ENCODE results near the gene DGKE. TPM values are rescaled to one million over a fixed set of nuclear protein-coding genes. Genes with fewer than 3 reads are reported as not detected.

DGKE gene
- 9.1 and 9.8 TPM in 2 replicates for total RNA-seq (2014; rRNA removed; shearing (Covaris generic))
- 13.7 and 17.9 TPM in 2 replicates for polyA plus RNA-seq (2014; cell fraction: nucleus; rRNA removed)

DNA sequence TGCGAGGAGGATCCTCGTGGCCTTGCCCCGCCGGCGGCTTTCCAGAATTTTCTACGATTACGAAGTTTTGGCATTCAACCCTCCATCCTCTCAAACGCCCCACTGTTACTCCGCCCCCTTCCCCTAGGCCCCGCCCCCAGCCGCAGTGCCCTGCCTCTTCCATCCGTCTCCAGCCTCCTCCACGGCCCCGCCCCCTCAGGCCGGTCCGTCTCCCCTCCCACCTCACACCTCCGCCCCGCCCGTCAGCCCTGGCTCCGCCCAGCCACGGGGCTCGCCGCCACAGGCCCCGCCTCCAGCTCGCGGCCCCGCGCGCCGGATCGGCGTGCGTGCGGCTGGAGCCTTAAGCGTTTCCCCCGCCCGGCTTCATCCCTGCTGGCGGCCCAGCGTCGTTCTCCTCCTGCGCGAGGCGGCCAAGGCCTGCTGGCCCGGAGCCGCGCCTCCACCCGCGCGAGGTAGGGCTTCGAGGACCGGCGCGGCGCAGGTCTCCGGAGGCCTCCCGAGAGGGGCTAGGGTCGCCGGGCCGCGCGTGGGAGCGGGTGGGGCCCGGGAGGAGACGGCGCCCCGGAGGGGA, at the start of gene DGKE, which contains the start of gene C17orf67:
Gene DGKE, plus strand, starts transcription at position 343 of the 571 bp plus-strand sequence. CDS start 645 bp downstream, outside the sequence.
Gene C17orf67, minus strand, starts transcription at position 112 of the 571 bp plus-strand sequence. CDS start 18,110 bp downstream, outside the sequence.
- DNase-seq (ENCODE audit: extremely low read depth, low read depth): peak; percentile 96

DNA sequence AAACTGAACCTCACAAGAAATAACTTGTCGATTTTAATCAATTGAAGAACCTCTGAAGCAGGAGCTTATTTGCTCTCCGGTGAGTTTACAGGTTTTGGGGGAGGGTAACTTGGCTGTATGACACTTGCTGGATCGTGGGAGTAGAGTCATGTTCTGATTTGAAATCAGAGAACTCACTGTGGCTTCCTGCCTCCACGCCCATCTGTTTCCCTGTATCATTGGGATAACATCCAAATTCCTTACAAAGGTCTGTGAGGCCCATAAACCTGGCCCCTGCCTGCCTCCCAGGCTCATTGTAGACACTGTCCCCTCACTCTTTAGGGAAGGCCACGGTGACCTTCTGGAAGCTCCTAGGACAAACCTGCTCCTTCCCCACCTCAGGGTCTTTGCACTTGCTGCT, 48.5 kb upstream of the DGKE start:
- DNase-seq (ENCODE audit: extremely low read depth, low read depth): no peak

DNA sequence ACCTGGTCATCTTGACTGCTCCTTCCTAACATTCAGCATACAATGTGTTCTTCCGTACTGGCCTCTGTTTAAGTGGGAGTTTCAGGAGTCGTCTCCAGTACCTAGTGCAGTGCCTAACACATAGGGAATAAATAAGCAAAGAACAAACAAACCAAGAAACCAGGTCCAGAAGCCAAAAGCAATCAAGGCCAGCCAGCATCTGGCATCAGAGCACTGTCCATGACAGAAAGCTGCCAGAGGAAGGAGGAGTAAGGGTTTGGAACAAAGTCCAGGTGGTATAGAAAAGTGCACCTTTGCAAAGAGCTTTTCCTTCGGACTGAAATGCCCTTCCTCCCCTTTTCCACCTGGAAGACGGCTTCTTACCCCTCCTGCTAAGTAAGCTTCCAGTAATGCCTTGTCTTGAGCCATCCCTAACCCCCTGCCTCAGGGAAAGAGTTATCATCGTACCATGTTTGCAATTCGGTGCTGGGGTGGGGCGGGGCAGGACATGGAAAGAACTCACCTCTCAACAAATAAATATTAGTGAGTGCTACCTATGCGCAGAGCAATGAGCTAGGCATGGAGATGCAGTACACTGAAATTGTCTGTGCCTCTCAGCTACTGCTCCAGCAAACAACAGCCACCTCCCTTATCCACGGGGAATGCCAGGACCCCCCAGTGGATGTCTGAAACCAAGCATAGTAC, 47.8 kb upstream of the DGKE start:
- no peak for DNase-seq (ENCODE audit: extremely low read depth, low read depth)

DNA sequence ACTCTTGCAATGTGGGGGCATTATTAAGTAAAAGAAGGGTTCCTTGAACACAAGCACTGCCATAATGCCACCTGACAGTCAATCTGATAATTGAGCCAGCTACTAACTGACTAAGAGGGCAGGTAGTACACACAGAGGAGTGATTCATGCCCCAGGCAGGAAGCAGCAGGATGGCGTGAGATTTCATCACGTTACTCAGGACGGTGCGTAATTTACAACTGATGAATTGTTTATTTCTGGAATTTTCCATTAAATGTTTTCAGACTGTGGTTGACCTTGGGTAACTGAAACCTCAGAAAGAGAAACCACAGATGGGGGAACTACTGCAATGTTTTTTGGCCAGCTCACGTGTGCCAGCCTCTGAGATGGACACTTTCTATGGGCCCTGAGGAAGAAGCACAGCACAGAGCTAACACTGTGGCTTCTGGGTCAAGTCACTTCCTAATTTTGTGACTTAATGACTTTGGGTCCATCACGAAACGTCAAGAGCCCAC, 46.9 kb upstream of the DGKE start:
- DNase-seq (ENCODE audit: extremely low read depth, low read depth): peak; percentile 88

DNA sequence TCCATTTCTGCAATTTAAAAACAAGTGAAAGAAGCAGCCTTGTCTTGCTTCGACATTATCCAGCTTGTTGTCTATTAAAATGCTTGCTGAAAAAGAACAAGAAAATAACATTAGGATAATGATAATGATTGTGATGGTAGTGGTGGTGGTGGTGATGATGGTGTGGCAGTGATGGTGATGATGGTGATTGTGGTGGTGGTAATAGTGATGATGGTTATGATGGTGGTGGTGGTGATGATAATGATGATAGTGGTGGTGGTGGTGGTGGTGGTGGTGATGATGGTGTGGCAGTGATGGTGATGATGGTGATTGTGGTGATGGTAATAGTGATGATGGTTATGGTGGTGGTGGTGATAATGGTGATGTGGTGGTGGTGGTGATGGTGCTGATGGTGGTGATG, 41.7 kb upstream of the DGKE start:
- DNase-seq (ENCODE audit: extremely low read depth, low read depth): no peak

DNA sequence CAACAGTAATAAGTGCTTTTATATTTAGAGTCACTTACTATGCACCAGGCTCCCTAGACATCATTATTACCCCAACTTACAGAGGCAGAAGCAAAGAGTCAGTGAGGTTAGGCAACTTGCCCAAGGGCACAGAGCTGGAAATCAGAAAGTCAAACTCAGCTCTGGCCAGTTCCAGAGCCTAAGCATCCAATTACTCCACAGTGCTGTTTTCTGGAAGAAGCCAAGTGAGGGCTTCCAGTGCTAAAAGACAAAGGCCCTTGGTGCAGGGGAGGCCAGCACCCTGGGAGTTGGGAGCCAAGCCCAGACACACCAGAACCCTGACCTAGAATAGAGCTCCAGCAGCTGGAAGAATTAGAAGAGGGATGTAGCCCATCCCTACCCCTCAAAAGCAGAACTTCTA, 40.4 kb upstream of the DGKE start:
- no peak for DNase-seq (ENCODE audit: extremely low read depth, low read depth)

DNA sequence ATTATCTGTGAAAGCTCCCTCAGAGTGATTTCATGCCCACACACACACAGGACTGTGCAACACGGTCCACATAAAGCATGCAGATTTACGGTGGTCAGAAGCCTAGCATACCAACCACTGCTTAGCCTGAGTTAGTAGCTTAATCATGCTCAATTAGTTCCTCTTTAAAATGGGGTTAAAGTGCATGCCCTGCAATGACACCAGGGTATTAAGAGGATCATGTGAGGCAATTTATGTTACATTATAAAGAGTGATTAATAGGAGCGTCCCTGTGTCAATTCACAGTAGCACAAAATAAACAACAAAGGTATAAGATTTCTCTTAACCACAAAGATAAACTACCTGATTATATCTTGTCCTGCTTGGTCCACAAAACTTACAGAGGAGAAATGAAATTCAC, 40.0 kb upstream of the DGKE start:
- DNase-seq (ENCODE audit: extremely low read depth, low read depth): no peak

DNA sequence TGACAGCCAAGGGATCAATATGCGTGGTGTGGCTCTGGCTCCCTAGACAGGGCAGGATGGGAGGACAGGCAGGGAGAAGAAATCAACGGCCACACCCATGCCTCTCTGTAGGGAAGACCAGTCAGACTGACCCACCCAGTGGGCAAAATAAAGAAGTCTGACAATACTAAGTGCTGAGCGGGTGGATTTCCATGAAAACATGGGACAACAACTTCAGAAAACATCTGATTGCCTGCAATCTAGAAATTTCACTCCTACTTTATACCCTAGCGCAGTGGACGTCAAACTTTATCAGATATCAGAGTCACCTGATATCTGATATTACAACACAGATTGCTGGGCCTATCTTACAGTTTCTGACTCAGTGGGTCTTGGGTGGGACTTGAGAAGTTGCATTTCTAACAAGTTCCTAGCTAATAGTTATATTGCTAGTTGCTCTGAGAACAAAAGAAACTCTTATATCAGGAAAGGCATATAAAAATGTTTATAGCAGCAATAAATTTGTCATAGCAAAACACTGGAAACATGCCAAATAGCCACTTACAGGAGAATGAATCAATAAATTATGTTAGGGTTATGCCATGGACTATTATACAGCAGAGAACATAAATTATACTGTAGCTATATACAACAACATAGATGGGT, 38.6 kb upstream of the DGKE start:
- DNase-seq (ENCODE audit: extremely low read depth, low read depth): no peak

DNA sequence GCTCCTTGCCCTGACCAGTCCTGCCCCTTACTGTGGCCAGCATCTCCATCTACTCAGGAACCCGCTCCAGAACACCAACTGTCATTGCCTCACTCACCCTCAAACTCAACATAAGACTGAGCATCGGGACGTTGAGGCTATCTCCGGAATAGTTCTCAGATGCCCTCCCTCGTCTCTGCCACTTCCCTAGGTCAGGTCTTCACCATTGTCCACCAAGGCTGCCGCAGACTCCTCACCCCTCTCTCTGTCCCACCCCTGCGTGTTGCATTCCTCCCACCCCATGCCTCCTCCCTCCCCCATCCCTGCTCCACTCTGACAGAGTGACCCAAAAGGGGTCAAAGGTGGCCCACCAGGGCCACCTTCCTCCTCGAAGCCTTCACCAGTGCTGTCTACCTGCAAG, 37.4 kb upstream of the DGKE start:
- no peak for DNase-seq (ENCODE audit: extremely low read depth, low read depth)

DNA sequence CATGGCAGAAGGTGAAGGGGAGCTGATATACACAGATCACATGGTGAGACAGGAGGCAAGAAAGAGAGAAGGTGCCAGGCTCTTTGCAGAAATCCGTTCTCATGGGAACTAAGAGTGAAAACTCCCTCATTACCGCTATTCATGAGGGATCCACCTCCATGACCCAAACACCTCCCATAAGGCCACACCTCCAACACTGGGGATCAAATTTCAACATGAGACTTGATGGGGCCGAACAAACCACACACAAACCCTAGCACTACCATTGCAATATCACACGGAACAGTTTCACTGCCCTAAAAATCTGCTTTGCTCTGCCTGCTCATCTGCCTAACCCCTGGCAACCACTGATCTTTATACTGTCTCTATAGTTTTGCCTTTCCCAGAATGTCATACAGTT, 35.0 kb upstream of the DGKE start:
- DNase-seq (ENCODE audit: extremely low read depth, low read depth): no peak

DNA sequence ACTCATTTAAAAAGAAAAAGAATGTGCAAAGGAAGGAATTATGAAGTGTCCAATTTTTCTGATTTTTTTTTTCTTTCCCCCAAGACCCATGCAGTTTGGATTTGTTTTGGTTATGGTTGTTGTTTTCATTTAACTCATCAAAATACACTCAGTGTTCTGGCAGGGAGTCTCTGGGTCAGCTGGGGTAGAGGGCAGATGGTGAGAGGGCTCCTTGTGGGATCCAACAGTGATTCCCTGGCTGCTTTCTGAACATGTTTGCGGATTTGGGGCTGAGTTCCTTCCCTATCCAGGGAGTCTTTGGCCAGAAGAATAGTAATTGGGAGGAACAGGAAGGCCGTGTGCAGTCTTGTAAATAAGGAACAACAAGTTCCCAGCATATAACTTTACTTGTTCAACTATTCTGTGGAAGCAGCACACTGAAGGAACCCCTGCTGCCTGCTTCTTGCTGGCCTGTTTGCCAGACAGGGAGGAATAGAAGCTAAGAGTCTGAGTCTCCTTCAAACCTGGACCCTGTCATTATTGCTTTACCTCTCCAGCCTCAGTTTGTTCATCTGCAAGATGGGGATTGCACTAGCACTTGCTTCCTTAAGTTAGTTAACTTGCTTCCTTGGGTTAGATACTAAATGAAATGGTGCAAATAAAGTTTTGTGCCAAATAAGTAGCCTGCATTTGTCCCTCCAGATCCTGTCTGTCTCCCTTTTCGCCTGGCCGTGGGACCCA, 32.3 kb upstream of the DGKE start:
- DNase-seq (ENCODE audit: extremely low read depth, low read depth): no peak

DNA sequence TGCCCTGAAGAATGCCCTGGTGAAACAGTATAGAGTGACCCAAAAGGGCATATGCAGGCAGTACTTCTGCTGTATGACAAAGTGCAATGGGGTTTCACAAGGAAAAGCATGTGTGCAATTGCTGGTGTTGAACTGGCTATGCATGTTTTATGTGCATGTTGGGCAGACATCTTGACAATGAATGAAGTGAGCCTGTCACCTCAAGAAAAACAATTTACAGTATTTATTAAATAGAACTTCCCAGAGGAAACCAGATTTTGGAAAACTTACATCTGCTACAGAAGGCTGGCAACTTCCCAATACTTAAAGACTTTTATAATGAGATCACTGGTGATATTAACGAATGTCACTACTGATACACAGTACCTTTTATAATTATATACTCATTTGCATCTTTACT, 30.9 kb upstream of the DGKE start:
- no peak for DNase-seq (ENCODE audit: extremely low read depth, low read depth)

DNA sequence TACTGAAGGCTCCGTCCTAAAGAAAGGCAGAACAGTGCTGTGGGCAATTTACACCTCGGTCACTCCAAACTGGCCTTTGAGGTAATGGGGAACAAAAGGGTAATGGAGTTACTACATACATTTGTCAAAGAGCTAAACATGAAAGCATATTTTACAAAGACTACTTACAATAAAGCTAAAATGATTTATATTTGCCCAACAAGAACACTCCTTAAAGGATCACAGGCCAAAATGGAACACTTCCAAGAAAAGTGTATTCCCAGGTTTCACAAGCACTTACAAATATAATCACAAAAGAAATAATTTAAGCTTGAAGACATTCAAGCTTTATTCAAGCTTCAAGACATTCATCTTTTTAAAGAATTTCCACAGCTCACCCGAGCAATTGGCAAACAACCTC, 29.5 kb upstream of the DGKE start:
- DNase-seq (ENCODE audit: extremely low read depth, low read depth): no peak

DNA sequence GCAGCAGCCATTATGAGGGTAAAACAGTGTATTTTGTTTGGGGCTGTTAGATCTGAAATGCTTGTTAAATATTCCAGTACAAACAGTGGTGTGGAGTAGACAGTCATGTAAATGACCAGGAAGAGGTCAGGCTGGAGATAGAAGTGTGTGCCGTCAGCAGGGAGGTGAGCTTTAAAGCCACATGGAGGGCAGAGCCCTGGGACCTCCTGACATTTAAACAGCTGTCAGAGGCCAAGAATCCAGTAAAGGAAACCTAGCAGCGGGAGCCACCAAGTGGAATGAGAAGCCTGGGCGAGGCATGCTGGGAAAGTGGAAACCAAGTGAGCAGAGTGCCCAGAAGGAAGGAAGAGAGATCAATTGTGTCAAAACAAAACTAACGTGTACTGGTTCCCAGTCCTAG, 27.0 kb upstream of the DGKE start:
- DNase-seq (ENCODE audit: extremely low read depth, low read depth): no peak

DNA sequence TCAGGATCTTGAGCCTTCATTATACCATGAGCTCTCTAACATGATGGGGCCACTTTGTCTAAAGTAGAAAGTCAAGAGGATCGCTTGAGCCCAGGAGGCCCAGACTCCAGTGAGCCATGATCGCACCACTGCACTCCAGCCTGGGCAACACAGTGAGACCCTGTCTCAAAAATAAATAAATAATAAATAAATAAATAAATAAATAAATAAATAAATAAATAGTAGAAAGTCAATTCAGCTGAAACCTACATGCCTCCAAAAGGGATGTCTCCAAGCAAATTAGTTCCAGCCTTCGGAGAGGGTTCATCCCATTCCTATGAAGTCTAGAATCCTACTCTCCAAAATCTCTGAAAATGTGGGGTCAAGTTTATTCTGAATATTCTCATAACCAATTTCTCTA, 26.2 kb upstream of the DGKE start:
- DNase-seq (ENCODE audit: extremely low read depth, low read depth): no peak

DNA sequence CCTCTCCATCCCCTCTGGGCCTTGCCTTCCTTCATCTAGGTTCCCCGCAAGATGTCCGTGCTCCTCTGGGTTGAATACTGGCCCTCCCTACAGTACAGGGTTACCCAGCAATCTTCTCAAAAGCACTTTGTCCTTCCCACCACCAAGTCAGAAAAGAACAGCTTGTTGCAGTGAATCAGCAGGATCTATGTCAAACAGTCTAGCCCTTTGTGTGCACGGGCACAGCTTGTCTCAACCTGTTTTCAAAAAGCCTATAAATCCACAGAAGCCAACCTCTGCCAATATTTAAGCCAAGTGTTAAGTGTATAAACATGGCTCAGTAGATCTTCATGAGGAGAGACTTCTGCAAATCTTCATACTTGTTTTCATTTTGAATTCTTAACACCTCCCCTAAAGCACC, 25.4 kb upstream of the DGKE start:
- DNase-seq (ENCODE audit: extremely low read depth, low read depth): no peak

DNA sequence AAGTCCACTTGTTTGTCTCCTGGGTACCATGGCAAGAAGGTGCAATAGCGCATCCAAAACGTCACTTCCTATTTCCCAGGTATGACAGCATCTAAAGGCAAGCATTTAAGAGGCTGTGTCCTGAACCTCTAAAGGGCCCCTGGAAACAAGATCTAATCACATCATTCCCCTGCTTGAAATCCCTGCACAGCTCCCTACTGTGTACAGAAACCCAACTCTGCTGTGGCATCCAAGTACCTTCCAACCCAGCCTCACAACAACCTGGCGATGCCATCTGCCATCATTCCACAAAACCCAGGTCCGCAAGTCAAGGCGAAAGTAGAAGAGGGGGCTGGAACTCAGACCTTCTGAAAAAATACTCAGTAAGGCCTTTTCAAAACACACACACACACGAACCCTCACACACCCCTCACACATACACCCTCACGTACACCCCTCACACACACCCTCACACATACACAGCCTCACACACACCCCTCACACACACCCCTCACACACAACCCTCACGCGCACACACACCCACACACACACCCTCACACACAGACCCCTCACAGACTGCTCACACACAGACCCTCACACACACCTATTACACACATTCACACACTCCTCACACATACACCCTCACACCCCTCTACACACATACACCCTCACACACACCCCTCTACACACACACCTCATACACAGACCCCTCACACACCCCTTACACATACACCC, 24.7 kb upstream of the DGKE start:
- DNase-seq (ENCODE audit: extremely low read depth, low read depth): no peak

DNA sequence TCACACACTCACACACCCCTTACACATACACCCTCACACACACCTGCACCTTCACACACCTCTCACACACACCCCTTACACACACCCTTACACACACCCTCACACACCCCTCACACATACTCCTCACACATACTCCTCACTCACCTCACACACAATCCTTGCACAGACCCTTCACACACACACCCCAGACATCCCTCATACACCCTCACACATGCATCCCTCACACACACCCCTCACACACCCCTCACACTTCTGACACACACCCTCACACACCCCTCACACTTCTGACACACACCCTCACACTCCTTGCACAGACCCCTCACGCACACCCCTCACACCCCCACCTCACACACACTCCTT, 24.2 kb upstream of the DGKE start:
- no peak for DNase-seq (ENCODE audit: extremely low read depth, low read depth)

DNA sequence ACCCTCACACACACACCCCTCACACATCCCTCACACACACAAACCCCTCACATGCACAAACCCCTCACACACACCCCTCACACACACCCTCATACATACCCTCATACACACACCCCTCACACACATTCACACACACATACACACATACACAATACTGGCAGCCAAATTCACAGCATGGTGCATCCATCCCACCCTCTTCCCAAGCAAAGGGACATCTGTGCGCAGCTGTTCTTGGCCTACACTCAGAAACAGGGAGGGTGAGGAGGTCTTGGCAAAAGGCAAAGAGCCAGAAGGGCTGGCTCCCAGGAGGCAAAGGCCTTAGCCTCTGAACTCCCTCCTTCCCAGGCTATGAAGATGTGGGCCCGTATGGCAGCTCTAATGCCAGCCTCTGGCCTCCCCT, 23.6 kb upstream of the DGKE start:
- DNase-seq (ENCODE audit: extremely low read depth, low read depth): no peak

DNA sequence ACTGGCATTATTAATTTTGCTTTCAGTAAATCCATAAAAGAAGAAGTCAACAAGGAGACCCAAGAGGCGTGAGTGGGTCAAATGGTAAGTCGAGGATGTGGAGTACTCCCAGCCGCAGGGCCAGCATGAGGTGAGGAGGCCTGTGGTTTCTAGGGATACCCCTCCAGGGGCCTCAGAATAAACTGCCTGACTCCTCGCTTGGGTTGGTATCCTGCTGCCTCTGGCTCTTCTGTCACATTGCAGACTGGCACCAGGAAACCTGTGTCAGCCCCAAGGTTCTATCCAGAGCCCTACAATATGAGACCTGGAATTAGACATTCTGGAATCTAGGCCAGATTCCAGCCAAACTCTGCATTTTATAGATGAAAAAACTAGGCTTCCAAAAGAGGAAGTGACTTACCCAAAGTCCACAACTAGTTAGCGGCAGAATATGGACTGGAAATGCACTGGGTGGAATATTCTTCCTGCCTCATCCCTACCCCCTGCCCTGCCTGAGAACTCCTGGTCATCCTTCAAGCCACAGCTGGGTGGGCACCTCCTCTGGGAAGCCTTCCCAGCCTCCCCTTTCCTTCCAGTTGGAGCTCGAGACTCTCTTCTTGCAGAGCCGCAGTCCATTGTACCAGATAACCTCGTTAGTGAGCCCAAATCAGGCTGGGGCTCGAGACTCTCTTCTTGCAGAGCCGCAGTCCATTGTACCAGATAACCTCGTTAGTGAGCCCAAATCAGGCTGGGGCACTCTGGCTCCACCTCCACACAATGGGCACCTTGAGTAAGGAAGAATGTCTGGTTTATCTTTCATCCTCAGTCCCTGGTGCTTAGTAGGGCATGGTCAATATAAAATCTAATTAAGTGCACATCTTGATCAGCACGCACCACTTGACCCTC, 22.8 kb upstream of the DGKE start:
- no peak for DNase-seq (ENCODE audit: extremely low read depth, low read depth)
